22Rv1 (cell line): ENCODE data around the gene SH3D19.

Experiments used
- CTCF ChIP-seq: fragments of 450-650 bp; IDR thresholded peaks from 2 replicates; pipeline ENCODE4 v1.5.1; 2017; ENCODE audit warnings: mild to moderate bottlenecking
- ZFX ChIP-seq: fragments of 450-650 bp; IDR thresholded peaks from 2 replicates; pipeline ENCODE4 v1.6.1; 2017; ENCODE audit warnings: antibody characterized with exemption, borderline replicate concordance

DNA sequence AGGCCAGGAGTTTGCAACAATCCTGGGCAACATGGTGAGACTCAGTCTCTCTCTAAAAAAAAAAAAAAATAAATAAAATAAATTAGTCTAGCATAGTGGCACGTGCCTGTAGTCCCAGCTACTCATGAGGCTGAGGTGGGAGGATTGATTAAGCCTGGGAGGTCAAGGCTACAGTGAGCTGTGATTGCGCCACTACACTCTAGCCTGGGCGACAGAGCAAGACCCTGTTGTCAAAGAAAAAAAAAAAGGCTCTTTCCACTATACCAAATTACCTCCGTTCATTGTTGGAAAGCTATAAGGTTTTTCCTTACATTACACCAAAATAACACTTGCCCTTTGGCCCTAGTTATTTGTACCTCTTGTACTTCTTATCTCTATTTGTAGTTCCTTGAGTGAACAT lies 58.3 kb downstream of the SH3D19 start:
- TF ChIP-seq CTCF (no peak), ZFX (no peak)
